Endothelial cell of umbilical vein (primary cell): ENCODE results near the gene CCDC47.

ENCODE experiments used
- EZH2 ChIP-seq: IDR thresholded peaks from 2 replicates; pipeline ENCODE4 v1.6.1; 2012; ENCODE audit warnings: borderline replicate concordance, low read depth, mild to moderate bottlenecking, moderate library complexity, low read length, inconsistent platforms; ENCODE audit not compliant: severe bottlenecking
- GATA2 ChIP-seq: IDR thresholded peaks from 2 replicates; pipeline ENCODE4 v1.7.0; 2011; ENCODE audit warnings: low read depth, mild to moderate bottlenecking, moderate library complexity, mixed read lengths, low read length; ENCODE audit not compliant: insufficient read length, insufficient read depth
- POLR2A ChIP-seq: IDR thresholded peaks from 2 replicates; pipeline ENCODE4 v1.6.1; 2012; ENCODE audit warnings: low read depth, mild to moderate bottlenecking, control low read depth, low read length
- TF ChIP-seq, protein P1 (sequence below), 2 donors: IDR thresholded peaks; 1 replicate in 1 of 2; 2 replicates in 1 of 2; pipeline ENCODE4 v1.5.1; 2011; ENCODE audit warnings: low read length in 2 of 2, mild to moderate bottlenecking in 2 of 2, moderate library complexity in 2 of 2, control low read depth in 1 of 2, inconsistent platforms in 1 of 2, low read depth in 1 of 2; ENCODE audit not compliant: insufficient read depth in 1 of 2; ENCODE audit errors: extremely low read depth in 1 of 2

DNA sequence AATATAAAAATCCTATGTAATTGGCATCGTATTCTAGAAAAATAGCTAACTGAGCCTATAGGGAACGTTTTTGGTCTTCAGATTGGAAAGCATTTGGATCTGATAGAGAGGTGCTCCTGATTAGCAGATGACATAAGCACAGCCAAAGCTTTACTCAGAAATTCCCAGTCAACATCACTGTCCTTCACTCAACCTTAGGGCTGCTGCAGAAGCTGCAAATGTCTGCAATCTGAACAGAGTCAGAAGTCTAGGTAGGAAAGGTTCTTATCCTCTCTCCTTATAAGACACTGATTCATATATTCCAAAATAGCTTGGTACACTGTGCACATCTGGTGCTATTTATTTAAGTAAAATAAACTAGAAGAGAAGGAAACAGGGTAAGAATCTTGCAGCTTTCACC, 51.0 kb downstream of the CCDC47 start:
- no peak for TF ChIP-seq EZH2
- TF ChIP-seq, protein P1, sequence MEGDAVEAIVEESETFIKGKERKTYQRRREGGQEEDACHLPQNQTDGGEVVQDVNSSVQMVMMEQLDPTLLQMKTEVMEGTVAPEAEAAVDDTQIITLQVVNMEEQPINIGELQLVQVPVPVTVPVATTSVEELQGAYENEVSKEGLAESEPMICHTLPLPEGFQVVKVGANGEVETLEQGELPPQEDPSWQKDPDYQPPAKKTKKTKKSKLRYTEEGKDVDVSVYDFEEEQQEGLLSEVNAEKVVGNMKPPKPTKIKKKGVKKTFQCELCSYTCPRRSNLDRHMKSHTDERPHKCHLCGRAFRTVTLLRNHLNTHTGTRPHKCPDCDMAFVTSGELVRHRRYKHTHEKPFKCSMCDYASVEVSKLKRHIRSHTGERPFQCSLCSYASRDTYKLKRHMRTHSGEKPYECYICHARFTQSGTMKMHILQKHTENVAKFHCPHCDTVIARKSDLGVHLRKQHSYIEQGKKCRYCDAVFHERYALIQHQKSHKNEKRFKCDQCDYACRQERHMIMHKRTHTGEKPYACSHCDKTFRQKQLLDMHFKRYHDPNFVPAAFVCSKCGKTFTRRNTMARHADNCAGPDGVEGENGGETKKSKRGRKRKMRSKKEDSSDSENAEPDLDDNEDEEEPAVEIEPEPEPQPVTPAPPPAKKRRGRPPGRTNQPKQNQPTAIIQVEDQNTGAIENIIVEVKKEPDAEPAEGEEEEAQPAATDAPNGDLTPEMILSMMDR (IDR thresholded peaks at IDR 0.05; ENCODE audit: extremely low read depth in 1 of 2, insufficient read depth in 1 of 2, low read depth in 1 of 2, low read length in 2 of 2), result no peak
- TF ChIP-seq POLR2A, result no peak
- no peak for TF ChIP-seq GATA2
